ENCODE results near the gene STUB1. TPM values are rescaled to one million over a fixed set of nuclear protein-coding genes. Genes with fewer than 3 reads are reported as not detected.

STUB1 gene
- total RNA-seq: 71.7 and 89.8 TPM in 2 replicates

GRCh38 chr16:679814-680624, at the start of gene STUB1:
STUB1 (plus strand) TSS chr16:680410; CDS start chr16:680526, 116 bp downstream.

DNA sequence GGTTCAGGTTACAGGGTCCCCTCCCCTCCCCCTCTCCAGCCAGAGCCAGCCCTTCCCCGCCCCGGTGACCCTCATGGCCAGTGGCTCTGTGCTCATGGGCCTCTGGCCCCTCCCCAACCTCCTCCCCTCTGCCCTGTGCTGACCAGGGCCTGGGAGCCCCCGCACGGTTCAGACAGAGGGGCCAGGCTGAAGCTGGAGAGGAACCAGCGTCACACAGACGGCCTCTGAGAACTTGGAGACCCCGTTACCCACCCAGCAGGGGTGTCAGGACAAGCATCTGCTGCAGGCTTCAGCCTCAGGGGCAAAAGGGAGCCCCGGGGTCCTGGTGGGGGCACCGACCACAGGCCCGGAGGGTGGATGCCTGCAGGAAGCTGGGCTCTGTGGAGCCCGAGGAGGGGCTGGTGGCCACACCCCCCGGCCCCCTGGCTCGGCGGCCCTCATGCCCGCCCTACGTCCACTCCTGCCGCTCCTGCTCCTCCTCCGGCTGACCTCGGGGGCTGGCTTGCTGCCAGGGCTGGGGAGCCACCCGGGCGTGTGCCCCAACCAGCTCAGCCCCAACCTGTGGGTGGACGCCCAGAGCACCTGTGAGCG, 49.3 kb upstream of the STUB1 start, which contains the start of gene WFIKKN1:
WFIKKN1 (plus strand) TSS at position 171 of the 591 bp plus-strand sequence; CDS start at position 440, 269 bp downstream.

DNA sequence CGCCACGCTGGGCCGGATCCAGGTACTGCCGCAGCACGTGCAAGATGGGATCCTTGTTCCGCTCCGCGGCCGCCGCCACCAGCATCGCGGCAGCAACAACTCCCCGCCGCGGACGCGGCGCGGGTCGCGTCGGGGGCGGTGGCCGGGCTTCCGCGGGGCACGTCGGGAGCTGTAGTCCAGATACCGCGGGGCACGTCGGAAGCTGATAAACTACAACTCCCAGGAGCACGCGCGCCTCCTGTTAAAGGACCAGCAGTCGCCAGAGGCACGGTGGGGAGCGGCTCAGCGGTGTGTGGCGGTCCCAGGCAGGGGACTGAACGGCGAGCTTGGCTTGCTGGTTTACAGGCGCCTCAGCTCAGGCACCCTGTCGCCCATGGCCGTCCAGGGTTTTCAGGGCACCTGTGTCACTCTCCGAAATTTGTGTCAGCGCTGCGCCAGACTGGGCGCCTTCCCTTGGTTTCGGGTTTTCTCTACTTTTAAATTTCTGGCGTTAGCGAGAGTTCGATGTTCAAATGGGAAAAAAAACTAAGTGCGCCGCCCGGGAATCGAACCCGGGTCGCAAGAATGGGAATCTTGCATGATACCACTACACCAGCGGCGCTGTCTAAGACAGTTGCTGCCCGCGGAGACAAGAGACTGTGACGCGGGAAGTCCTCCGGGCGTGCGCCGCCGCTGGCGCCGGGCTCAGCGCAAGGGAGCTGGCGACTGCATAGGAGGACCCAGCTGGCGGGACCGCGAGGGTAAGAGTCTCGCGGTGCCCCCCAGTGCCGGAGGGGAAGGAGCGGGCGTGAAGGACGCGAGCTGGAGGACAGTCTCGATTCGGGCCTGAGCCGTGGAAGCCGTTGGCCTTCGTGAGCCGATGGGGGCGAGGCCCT, 43.8 kb upstream of the STUB1 start, which contains the start of gene METTL26:
METTL26 (minus strand) TSS at position 100 of the 875 bp plus-strand sequence; CDS start at position 85, 15 bp downstream.

DNA sequence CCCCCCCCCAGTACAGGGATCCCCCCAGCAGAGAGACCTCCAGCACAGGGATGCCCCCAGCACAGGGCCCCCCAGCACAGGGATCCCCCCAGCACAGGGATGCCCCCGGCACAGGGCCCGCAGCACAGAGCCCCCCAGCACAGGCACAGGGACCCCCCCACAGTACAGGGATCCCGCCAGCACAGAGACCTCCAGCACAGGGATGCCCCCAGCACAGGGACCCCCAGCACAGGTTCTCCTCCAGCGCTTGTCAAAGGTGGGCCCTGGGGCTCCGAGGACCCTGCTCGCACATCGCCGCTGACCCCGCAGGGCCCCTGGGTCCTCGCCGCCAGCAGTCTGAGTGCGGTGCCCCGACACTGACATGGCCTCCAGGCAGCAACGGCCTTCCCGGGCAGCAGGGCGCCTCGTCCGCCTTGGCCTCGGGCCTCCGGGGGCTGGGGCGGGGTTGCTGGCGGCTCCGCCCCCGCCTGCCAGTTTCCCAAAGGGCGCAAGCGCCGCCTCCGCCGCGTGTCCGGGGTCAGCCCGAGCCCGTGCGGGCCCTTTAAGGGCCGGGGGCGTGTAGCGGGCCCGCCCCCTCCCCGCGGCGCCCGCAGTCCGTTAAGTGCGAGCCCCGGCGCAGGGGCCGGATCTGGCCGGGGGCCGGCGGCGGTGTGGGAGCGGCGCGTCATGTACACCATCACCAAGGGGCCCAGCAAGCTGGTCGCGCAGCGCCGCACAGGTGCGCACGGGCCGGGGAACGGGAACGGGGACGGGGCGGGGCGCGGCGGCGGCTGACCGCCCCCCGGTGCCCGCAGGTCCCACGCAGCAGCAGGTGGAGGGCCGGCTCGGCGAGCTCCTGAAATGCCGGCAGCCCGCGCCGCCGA, 38.7 kb upstream of the STUB1 start, which contains the start of gene MCRIP2:
MCRIP2 (plus strand) TSS at position 503 of the 863 bp plus-strand sequence; CDS start at position 667, 164 bp downstream.

GRCh38 chr16:648781-649589, 31.2 kb upstream of the STUB1 start, which contains the start of gene WDR90:
WDR90 (plus strand) TSS chr16:649365; CDS start chr16:649417, 52 bp downstream.

DNA sequence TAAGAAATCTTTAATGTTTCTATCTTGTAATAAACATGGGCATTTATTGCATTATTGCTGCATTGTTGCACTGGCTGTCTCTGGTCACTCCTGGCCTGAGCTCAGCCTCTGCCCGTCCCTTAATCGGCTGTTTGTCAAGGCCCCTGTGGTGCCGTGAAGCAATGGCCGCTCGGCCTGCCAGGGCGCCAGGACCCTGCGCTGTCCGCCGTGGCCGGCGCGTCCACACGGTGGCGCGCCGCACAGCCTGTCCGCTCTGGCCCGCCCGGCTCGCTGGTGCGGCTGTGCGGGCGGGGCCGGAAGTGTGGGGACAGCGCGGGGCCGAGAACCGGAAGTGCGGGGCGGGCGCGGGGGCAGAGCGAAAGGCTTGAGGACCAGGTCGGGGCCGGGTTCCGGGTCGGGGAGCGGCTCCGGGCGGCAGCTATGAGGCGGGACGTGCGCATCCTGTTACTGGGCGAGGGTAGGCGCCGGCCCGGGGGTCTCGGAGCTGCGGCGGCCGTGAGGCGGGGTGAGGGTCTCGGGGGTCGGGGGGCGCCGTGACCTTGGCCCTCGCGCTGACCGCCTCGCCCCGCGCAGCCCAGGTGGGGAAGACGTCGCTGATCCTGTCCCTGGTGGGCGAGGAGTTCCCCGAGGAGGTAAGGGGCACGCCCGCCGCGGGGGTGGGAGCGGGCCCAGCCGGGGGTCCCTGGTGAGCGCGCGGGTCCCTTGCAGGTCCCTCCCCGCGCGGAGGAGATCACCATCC, 12.3 kb upstream of the STUB1 start, which contains the start of gene RHOT2:
RHOT2 (plus strand) TSS at position 353 of the 739 bp plus-strand sequence; CDS start at position 421, 68 bp downstream.

DNA sequence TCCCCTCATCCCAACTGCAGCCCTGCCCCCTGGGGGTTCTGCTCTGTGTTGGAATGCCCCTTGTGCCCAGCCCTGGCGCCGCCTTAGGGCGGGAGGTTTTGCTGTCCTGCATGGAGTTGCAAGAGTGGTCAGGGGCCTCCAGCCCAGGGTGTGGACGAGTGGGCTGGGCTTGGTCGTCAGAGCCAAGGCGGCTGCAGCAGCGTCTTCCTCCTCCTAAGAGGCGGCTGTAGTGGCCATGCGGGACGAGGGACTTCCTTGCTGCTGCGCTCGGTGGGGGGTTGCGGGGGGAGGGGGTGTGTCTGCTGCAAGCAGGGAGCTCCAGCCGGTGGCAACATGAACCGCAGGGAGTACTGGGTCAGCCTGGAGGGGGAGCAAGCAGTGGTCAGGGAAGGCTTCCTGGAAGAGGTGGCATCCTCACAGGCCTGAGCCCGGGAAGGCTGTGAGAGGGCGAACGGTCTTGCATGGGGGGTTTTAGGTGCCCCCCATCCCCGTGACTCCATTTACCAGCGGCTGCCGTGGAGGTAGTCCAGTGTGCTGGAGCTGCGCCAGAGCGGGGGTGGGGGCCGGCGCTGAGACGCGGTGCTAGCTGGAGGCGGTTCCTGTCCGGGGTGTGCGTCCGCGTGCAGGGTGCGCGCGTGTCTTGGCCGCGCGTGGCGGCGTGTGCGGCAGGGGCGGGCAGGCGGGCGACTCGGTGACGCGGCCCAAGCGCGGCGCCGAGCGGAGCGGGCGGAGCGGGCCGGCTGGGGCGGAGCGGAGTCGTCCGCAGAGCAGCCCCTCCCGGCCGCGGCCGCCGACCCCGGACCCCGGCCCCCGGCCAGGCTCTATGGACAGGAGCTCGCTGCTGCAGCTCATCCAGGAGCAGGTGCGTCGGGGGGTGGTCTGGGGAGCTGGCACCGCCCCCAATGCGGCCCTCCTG, 5.0 kb upstream of the STUB1 start, which contains the start of gene RHBDL1:
RHBDL1 (plus strand) TSS at position 704 of the 916 bp plus-strand sequence; CDS start at position 824, 120 bp downstream.

GRCh38 chr16:684071-684794, 4.0 kb downstream of the STUB1 start, which contains the start of gene JMJD8:
JMJD8 (minus strand) TSS chr16:684334; CDS start chr16:684319, 15 bp downstream.

GRCh38 chr16:705431-706188, 25.4 kb downstream of the STUB1 start, which contains the start of gene FBXL16:
FBXL16 (minus strand) TSS chr16:705801; CDS start chr16:697405, 8,396 bp downstream.

DNA sequence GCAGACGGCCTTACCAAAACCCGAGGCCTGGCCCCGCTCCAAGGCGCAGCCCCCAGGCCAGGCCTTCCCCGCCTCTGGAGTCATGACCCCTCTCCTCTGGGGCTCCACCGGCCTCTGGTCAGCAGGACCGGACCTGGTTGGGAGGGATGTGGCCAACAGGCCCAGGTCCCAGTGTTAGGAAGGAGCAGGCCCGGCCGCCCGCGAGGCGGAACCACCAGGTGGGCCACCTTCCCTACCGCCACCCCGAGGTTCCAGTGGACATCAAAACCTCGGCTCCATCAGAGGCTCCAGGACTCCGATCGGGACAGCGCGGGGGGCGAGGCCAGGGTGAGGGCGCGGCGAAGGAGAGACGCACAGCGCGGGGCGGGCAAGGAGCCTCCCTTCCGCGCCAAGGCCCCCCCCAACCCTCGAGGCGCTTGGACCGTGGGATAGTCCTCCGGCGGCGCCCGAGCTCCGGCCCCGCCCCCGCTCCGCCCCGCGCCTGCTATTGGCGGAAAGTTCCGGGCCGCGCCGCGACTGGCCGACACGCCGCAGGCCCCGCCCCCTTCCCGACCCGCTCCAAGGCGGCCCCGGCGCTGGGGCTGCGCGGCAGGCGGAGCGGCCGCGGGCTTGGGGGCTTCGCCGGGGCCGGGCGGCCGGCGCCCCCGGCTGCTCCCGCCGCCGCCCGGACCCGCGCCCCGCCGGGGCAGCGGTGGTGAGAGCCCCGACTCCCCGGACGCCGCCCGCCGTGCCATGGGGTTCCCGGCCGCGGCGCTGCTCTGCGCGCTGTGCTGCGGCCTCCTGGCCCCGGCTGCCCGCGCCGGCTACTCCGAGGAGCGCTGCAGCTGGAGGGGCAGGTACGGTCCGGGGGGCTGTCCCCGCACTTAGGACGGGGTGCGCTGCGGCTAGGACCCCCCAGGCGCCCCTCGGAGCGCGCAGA, 34.6 kb downstream of the STUB1 start, which contains the start of gene METRN:
METRN (plus strand) TSS at position 561 of the 919 bp plus-strand sequence; CDS start at position 733, 172 bp downstream.

DNA sequence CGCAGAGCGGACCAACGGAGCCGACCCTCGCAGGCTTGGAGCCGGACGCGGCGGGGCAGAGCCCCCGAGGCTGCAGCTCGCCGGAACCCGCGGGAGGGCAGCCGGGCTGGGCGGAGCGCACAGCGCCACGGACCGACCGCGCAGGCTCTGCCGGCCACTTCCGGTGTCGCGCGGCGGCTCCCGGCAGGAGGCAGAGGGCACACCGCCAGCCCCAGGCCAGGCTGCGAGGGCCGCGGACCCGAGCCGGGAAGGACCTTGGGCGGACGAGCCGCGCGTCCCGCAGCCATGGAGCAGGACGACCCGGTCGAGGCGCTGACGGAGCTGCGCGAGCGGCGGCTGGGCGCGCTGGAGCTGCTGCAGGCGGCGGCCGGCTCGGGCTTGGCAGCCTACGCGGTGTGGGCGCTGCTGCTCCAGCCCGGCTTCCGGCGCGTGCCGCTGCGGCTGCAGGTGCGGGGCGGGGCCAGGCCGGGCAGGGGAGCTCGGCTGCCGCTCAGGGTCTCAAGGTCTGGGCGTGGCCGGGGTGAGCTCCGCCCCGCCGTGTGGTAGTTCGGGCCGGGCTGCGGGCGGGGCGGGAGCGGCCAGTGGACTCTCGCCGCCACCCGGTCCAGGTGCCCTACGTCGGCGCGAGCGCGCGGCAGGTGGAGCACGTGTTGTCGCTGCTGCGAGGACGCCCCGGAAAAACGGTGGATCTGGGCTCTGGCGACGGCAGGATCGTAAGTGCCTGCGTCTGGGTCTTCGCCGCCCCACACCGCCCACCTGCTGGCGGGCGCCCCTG, 41.0 kb downstream of the STUB1 start, which contains the start of gene ANTKMT:
ANTKMT (plus strand) TSS at position 157 of the 775 bp plus-strand sequence; CDS start at position 286, 129 bp downstream.

DNA sequence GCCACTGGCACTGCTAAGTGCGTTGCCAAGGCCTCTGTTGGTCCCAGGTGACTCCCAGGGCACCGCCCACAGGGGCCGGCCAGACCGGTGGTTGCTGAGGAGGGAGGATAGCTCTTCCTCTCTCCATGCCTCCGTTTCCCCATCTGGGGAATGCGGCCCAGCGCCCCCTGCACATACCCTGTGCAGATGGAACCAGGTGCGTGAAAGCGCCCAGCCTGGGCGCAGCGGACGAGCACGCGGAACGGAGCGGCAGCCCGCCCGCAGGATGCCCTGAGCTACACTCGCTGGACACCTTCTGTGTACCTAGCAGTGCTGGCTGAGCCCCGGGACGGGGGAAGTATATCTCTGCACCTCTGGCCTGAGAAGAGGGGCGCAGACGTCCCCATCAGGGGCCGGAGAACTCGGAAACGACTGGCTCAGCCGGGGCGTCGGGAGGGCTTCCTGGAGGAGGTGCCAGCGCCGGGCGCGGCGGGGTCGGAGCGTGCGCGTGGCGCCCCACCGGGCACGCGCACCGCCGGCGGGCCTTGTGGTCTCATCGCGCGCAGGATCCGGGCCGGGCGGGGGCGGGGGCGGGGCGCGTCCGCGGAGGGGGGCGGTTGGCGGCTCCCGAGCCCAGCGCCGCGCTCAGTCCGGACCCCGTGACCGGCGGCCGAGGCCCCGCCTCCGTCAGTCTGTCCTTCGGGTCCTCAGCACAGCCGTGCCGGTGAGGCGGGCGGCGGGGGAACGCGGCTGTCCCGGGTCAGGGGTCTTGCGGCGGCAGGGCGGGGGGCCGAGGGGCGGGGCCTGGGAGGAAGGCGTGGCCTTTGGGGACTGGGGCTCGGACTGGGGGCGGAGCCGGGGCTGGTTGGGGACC, 46.5 kb downstream of the STUB1 start, which contains the start of the genes CCDC78 and HAGHL:
CCDC78 (minus strand) TSS at position 6 of the 853 bp plus-strand sequence. CDS start 76 bp downstream, outside the sequence.
HAGHL (plus strand) TSS at position 669 of the 853 bp plus-strand sequence. CDS start 404 bp downstream, outside the sequence.

